ENCODE results near the gene FILIP1L. TPM values are rescaled to one million over a fixed set of nuclear protein-coding genes. Genes with fewer than 3 reads are reported as not detected.

The FILIP1L gene
- total RNA-seq, 1 donor from 2014 or later: 41.5 TPM

DNA sequence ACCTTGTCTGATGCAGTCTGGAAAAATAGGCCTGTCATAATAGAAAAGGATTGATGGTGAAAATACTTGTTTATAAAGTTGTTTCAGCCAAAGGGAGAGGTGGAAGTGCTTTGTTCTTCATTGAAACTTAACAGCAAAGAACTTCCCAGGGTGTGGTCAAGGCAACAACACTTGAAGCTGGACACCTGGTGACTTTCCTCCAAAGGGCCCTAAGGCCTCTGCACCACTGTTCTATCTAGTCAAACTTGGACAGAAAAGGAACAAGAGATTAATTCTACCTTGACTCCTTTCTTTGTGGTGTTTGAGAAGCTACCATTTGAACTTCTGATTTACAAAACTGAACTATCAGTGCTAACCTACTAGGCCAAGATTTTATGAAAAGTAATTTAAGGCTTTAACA lies 194.6 kb downstream of the FILIP1L start:
- Histone ChIP-seq H3K4me3 (no peak overlapping the region), H3K9me3 (no peaks in the 10 kb centered on the region), H3K27ac (peak overlapping the region; percentile 3), H3K4me1 (peaks cover 18% of the 10 kb centered on the region), H3K27me3 (no peaks in the 10 kb centered on the region), H3K36me3 (no peaks in the 10 kb centered on the region)
- intact Hi-C loops (cut with DNase I): no loop called here
- no peak for DNase-seq (ENCODE audit: extremely low spot score in 2 of 2)
- no peak for TF ChIP-seq POLR2AphosphoS5 (IDR thresholded peaks at IDR 0.05; ENCODE audit: insufficient read depth in 1 of 2, low read depth in 1 of 2)
- no peak for TF ChIP-seq POLR2A (IDR thresholded peaks at IDR 0.05)

DNA sequence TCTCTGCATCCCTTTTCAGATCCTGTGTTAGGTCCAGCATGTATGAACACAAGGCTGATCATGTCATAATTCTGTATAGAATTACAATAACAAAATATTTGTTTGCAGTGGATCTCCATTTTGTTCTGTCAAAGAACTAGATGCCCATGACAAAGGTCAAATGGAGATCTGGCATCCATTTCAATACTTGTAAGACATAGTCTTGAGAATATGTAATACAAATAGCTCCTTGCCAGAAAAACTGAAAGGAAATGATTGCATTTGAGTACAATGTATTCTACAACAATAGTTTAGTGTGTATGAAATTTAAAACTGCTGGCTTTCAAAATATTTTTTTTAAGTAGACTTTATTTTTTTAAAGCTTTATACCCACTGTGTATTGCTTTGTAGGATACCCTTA lies 195.6 kb downstream of the FILIP1L start:
- DNase-seq (ENCODE audit: extremely low spot score in 2 of 2): no peak
- Histone ChIP-seq H3K36me3 (no peaks in the 10 kb centered on the region), H3K27me3 (no peaks in the 10 kb centered on the region), H3K27ac (no peak overlapping the region), H3K4me3 (no peak overlapping the region), H3K4me1 (peaks cover 18% of the 10 kb centered on the region), H3K9me3 (no peaks in the 10 kb centered on the region)
- intact Hi-C loops (cut with DNase I): no loop called here
- TF ChIP-seq POLR2A (IDR thresholded peaks at IDR 0.05) (no peak), POLR2AphosphoS5 (IDR thresholded peaks at IDR 0.05; ENCODE audit: insufficient read depth in 1 of 2, low read depth in 1 of 2) (no peak)
- TF ChIP-seq, protein P1, sequence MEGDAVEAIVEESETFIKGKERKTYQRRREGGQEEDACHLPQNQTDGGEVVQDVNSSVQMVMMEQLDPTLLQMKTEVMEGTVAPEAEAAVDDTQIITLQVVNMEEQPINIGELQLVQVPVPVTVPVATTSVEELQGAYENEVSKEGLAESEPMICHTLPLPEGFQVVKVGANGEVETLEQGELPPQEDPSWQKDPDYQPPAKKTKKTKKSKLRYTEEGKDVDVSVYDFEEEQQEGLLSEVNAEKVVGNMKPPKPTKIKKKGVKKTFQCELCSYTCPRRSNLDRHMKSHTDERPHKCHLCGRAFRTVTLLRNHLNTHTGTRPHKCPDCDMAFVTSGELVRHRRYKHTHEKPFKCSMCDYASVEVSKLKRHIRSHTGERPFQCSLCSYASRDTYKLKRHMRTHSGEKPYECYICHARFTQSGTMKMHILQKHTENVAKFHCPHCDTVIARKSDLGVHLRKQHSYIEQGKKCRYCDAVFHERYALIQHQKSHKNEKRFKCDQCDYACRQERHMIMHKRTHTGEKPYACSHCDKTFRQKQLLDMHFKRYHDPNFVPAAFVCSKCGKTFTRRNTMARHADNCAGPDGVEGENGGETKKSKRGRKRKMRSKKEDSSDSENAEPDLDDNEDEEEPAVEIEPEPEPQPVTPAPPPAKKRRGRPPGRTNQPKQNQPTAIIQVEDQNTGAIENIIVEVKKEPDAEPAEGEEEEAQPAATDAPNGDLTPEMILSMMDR (IDR thresholded peaks at IDR 0.05): no peak

- intact Hi-C loops (cut with DNase I): no loop called here
- no peaks in the 10 kb centered on the region for H3K36me3 ChIP-seq
These were observed 198.3 kb downstream of the FILIP1L start for GRCh38 chr3:99915906-99916432.

DNA sequence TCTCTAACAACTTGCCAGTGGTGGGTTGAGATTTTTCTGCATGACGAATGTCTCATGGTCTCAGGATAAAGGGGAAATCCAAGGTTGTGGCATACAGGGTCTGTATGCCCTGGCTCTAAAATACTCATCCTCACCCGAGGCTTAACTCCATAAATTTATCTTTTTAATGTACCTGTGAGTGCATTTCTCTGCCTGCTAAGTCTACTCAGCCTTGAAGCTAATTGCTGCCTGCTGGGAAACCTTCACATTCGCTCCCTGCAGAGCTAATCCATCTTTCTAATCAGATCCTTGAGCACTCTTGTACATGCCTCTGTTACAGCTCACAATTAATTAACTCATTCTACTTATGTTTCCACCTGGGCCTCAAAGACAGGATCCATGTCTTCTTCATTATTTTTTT lies 202.9 kb downstream of the FILIP1L start:
- DNase-seq (ENCODE audit: extremely low spot score in 2 of 2): no peak
- no peak for TF ChIP-seq POLR2AphosphoS5 (IDR thresholded peaks at IDR 0.05; ENCODE audit: insufficient read depth in 1 of 2, low read depth in 1 of 2)
- TF ChIP-seq POLR2A (IDR thresholded peaks at IDR 0.05): no peak
- TF ChIP-seq, protein P1 (IDR thresholded peaks at IDR 0.05): no peak
- no peaks in the 10 kb centered on the region for H3K4me1 ChIP-seq
- intact Hi-C loops (cut with DNase I): no loop called here
- H3K36me3 ChIP-seq: no peaks in the 10 kb centered on the region
- no peak overlapping the region for H3K27ac ChIP-seq
- H3K27me3 ChIP-seq: no peaks in the 10 kb centered on the region
- no peaks in the 10 kb centered on the region for H3K9me3 ChIP-seq
- no peak overlapping the region for H3K4me3 ChIP-seq

More at GRCh38 chr3:99915906-99916432, 198.3 kb downstream of the FILIP1L start:
- no peak overlapping the region for H3K27ac ChIP-seq
- peaks cover 14% of the 10 kb centered on the region for H3K4me1 ChIP-seq
- H3K9me3 ChIP-seq: no peaks in the 10 kb centered on the region
- H3K4me3 ChIP-seq: no peak overlapping the region
- no peak for DNase-seq (ENCODE audit: extremely low spot score in 2 of 2)
- TF ChIP-seq POLR2A (IDR thresholded peaks at IDR 0.05) (no peak), POLR2AphosphoS5 (IDR thresholded peaks at IDR 0.05; ENCODE audit: insufficient read depth in 1 of 2, low read depth in 1 of 2) (no peak)
- TF ChIP-seq, protein P1 (IDR thresholded peaks at IDR 0.05): no peak
- H3K27me3 ChIP-seq: no peaks in the 10 kb centered on the region

DNA sequence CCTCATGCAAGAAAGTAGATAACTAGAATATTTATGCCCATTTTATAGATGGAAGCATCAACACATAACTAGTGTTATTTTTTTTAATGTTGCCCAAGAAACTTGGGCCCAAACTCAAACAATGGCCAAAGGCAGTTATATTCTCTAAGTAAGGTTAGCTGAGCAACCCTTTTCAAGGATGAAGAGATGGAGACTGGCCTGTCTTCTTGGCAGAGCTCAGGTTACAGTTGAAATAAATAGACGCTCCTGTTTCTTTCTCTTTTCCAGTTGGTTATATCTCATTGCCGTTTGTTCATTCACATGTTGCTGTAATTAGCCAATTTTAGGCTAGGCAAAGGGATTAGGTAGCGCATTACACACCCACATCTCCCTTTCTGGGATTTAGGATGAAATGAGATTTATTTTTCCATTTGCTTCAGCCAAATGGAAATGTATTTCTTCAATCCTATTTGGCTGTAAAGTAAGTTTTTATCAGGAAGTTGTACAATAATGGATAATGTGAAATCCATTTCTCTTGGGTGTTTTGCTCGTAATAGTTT lies 203.5 kb downstream of the FILIP1L start:
- Histone ChIP-seq H3K4me1 (no peaks in the 10 kb centered on the region), H3K36me3 (no peaks in the 10 kb centered on the region), H3K9me3 (no peaks in the 10 kb centered on the region), H3K4me3 (no peak overlapping the region), H3K27me3 (no peaks in the 10 kb centered on the region), H3K27ac (no peak overlapping the region)
- intact Hi-C loops (cut with DNase I): no loop called here
- TF ChIP-seq POLR2A (IDR thresholded peaks at IDR 0.05) (no peak), POLR2AphosphoS5 (IDR thresholded peaks at IDR 0.05; ENCODE audit: insufficient read depth in 1 of 2, low read depth in 1 of 2) (no peak)
- TF ChIP-seq, protein P1 (IDR thresholded peaks at IDR 0.05): no peak
- no peak for DNase-seq (ENCODE audit: extremely low spot score in 2 of 2)

Data from vagina (tissue), 2 donors.